GM13977 (cell line): ENCODE data around the gene AGA.

Experiments
- DNase-seq: peaks from one replicate; pipeline ENCODE4 v3.0.0; 2012; ENCODE audit warnings: low spot score
- in situ Hi-C: fragments of 300-500 bp; cut with MboI; formaldehyde crosslinking; loops from one replicate; pipeline ENCODE4 v1.12.0; 2022; ENCODE audit warnings: low sequenced_read_pairs, low pct_unique_long_range_greater_than_20kb, mixed read lengths, inconsistent platforms; ENCODE audit not compliant: unreplicated experiment
- TF ChIP-seq, protein P1 (sequence below): IDR thresholded peaks from 2 replicates; pipeline ENCODE4 v1.5.1; 2012; ENCODE audit warnings: mild to moderate bottlenecking, control low read depth; ENCODE audit not compliant: insufficient read depth; ENCODE audit errors: extremely low read depth, missing control alignments

The AGA gene

DNA sequence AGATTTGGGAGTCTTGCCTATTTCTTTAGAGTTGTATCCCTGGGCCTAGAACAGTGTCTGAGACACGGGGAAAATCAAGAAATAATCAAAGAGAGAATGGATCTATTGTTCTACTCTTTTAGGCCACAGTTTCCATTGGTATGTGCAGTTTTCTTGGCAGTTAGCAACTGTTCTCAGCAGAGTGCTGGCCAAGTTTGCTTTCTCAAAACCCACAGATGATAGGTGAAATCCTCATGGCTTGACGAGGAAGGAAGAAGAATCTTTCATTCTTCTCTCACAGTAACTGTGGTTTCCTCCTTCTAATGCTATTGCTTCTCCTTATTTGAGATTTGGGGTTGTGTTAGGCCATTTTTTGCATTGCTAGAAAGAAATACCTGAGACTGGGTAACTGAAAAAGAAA, 42.2 kb downstream of the AGA start:
- no peak for DNase-seq
- in situ Hi-C loops: no loop called here
- TF ChIP-seq, protein P1, sequence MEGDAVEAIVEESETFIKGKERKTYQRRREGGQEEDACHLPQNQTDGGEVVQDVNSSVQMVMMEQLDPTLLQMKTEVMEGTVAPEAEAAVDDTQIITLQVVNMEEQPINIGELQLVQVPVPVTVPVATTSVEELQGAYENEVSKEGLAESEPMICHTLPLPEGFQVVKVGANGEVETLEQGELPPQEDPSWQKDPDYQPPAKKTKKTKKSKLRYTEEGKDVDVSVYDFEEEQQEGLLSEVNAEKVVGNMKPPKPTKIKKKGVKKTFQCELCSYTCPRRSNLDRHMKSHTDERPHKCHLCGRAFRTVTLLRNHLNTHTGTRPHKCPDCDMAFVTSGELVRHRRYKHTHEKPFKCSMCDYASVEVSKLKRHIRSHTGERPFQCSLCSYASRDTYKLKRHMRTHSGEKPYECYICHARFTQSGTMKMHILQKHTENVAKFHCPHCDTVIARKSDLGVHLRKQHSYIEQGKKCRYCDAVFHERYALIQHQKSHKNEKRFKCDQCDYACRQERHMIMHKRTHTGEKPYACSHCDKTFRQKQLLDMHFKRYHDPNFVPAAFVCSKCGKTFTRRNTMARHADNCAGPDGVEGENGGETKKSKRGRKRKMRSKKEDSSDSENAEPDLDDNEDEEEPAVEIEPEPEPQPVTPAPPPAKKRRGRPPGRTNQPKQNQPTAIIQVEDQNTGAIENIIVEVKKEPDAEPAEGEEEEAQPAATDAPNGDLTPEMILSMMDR: no peak

DNA sequence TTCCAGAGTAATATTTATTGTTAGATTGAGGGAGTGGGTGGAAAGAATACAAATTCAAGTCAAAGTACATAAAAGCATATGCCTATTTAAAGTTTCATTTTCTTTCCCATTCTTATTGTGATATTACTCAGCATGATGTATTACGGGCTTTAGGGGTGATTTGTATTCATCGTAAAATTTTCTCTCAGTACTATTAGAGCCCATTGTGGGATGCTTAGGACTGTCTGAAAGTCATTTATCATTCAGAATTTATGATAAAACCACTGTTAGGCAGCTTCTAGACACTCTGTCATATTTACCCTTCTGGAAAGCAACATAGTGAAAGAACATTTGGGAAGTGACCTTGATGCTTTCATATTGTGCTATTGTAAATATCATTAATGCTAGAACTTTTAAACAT, 45.9 kb downstream of the AGA start:
- TF ChIP-seq, protein P1: no peak
- in situ Hi-C loops: no loop called here
- no peak for DNase-seq

DNA sequence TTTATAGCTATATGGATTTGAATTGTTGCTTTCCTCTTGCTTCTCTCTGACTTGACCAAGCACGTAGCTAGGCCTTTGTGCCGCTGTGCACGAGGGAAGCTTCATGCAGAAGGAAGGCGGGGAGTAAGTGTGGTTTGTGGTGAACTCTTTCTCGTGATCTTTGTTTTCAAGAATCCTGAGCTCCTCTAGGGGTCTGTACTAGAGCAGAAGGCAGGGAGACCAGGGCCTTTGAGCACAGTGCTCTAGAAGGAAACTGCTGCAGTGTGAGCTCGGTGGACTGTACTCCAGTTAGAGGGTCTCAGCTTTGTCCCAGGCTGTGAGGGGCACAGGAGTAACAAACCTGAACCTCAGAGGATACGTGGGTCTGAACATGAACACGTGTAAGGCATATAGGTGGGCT, 49.0 kb downstream of the AGA start:
- in situ Hi-C loops: no loop called here
- no peak for DNase-seq
- TF ChIP-seq, protein P1: no peak

DNA sequence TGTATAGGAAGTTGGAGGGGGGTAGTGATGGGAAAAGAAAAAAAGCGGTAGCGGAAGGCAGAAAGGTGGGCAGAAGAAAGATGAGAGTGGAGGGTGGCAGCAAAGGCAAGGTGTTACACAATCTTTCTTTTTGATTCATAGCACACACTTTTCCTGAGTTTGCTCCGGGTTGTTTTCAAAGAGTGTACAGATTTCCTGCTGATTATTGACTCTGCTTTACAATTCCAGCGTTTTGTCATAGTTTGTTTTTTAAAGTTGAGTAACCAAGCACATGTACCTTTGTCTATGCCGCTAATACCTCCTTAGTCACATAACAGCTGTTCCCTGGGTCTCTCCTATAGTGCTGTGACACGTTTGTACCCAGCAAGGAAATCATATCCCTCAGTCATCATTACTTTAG, 50.3 kb downstream of the AGA start:
- DNase-seq: no peak
- in situ Hi-C loops: no loop called here
- TF ChIP-seq, protein P1: no peak

DNA sequence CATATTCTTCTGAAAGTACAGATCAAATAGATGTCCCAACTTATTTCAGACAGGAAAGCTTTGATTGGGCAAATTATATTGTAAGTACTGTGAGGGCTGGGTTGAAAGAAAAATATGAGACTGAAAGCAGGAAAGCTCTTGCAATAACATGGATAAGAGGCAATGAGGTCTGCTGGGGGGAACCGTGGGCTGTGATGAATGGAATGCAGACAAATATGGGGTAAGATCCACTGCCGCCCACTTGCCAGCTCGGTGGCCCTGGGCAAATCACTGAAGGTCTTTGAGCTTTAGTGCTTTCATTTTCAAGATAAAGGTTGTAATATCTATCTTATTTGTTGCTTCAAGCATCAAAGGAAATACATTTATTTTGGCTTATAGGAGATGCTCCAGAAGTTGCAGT, 51.0 kb downstream of the AGA start:
- in situ Hi-C loops: no loop called here
- TF ChIP-seq, protein P1: no peak
- DNase-seq: no peak

DNA sequence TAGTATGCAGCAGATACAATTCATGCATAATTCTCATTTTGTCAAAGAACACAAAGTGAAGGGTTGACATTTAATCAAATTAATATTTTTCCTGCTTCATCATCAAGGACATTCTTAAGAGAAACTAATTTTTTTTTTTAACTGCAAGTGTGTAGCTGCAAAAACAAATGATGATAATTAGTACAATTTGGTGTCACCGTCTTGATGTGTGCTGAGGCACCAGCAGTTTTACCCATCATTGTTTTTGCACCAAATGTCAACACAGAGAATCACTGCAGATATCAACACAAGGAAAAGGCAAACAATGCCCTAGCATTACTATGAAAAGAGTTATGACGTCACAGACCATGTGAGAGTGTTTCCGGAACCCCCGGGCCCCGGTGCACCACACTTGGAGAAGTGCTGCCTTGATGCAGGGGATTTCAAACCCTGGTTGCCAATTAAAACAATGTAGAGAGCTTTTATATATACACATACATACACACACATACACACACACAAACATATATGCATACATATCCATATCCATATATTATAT, 55.9 kb downstream of the AGA start:
- DNase-seq: no peak
- TF ChIP-seq, protein P1: no peak
- in situ Hi-C loops: no loop called here
